ENCODE measurements around the gene KIF1B. TPM values are rescaled to one million over a fixed set of nuclear protein-coding genes. Genes with fewer than 3 reads are reported as not detected.
A peak's percentile ranks its signal among the peaks of the same experiment; 100 is the strongest.

KIF1B gene
- total and polyA plus RNA-seq, 2 experiments from 2014 or later, result 22.2 to 56.2 TPM

DNA sequence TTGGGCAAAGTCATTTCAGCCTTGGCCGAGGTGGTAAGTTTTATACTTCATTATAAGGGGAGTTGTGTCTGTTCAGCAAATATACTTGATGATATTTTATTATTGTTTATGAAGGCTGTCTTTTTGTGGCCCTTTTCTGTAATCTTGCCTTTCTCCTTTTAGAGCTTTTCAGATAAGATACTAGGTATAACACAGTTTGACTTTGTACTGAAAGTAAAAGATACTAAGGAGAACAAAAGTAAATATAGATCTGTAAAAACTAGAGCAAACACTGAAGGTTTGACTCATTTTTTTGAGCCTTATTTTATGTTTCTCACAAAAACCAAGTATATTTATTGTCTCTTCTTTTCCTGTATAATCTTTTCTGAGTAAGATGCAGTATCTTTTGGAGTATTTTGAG lies 61.9 kb downstream of the KIF1B start:
- Histone ChIP-seq H3K4me1 (ENCODE audit: low read depth) (no peaks in the 10 kb centered on the region), H3K36me3 (peaks cover 34% of the 10 kb centered on the region), H3K9me3 (ENCODE audit: low read depth) (no peaks in the 10 kb centered on the region), H3K27ac (peak overlapping the region; percentile 37), H3K27me3 (no peaks in the 10 kb centered on the region), H3K4me3 (no peak overlapping the region)
- no peak for DNase-seq (ENCODE audit: low read depth in 1 of 2, low spot score in 1 of 2)
- TF ChIP-seq, protein P1, sequence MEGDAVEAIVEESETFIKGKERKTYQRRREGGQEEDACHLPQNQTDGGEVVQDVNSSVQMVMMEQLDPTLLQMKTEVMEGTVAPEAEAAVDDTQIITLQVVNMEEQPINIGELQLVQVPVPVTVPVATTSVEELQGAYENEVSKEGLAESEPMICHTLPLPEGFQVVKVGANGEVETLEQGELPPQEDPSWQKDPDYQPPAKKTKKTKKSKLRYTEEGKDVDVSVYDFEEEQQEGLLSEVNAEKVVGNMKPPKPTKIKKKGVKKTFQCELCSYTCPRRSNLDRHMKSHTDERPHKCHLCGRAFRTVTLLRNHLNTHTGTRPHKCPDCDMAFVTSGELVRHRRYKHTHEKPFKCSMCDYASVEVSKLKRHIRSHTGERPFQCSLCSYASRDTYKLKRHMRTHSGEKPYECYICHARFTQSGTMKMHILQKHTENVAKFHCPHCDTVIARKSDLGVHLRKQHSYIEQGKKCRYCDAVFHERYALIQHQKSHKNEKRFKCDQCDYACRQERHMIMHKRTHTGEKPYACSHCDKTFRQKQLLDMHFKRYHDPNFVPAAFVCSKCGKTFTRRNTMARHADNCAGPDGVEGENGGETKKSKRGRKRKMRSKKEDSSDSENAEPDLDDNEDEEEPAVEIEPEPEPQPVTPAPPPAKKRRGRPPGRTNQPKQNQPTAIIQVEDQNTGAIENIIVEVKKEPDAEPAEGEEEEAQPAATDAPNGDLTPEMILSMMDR (IDR thresholded peaks at IDR 0.05; ENCODE audit: low read depth, low read length), result no peak

DNA sequence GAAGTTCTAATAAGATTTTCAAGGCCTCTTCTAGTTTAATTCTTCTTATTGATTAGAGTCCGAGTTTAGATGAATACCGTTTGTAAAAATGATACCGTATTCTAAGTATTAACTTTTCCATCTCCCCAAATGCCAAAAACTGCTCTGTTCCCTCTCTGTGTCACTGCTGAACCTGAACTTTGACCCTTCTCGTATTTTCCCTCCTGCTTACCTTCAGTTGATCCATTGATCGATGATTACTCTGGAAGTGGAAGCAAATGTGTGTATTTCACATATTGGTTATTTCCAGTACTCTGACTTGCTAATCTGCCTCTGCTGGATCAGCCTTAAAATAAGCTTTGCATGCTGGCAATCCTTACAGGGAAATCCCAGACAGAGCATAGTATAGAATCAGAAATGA lies 68.5 kb downstream of the KIF1B start:
- no peaks in the 10 kb centered on the region for H3K27me3 ChIP-seq
- H3K4me3 ChIP-seq, result no peak overlapping the region
- H3K36me3 ChIP-seq, result peaks cover 75% of the 10 kb centered on the region
- no peaks in the 10 kb centered on the region for H3K4me1 ChIP-seq (ENCODE audit: low read depth)
- H3K27ac ChIP-seq, result no peak overlapping the region
- TF ChIP-seq, protein P1 (IDR thresholded peaks at IDR 0.05; ENCODE audit: low read depth, low read length), result no peak
- H3K9me3 ChIP-seq (ENCODE audit: low read depth), result no peaks in the 10 kb centered on the region
- no peak for DNase-seq (ENCODE audit: low read depth in 1 of 2, low spot score in 1 of 2)

DNA sequence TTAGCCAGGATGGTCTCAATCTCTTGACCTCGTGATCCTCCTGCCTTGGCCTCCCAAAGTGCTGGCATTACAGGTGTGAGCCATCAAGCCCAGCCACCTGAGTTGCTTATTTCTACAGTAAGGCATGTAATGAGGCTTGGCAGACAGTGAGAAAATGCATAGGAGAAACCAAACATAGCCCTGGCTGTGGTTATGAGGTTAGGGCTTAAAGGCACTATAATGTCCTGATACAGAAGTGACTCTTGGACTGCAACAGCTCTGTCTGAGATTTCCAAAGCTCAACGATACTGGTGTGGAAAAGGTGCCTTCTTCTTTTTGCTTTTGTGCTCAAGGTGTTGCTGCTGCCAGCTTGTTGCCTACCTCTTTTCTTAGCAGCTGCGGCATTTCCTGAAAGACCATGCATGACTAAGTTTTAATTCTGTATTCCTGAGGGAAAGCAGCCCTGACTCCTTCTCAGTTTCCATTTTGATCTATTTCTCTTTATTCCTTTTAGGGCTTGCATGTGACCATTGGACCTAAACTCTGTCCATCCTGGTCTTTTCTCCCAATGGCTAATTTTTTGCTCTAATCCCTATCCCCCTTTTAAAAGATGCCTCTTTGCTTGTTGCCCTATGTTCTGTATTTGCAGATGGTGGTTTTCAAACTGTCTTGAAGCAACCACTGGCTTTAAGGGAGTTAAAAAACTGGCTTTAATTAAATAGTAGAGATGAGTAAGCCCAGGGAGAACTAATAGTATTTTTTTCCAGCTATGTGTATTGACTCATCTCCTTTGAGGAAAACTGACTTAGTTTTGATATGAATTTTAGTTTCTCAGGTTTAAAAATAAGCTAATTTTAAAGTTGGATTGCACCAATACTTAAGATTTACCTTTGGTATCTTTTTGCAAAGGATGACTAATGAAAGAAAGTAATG lies 70.3 kb downstream of the KIF1B start:
- H3K36me3 ChIP-seq, result peaks cover 79% of the 10 kb centered on the region
- no peak overlapping the region for H3K4me3 ChIP-seq
- peaks cover 10% of the 10 kb centered on the region for H3K4me1 ChIP-seq (ENCODE audit: low read depth)
- no peaks in the 10 kb centered on the region for H3K9me3 ChIP-seq (ENCODE audit: low read depth)
- TF ChIP-seq, protein P1 (IDR thresholded peaks at IDR 0.05; ENCODE audit: low read depth, low read length), result no peak
- no peaks in the 10 kb centered on the region for H3K27me3 ChIP-seq
- no peak for DNase-seq (ENCODE audit: low read depth in 1 of 2, low spot score in 1 of 2)
- H3K27ac ChIP-seq, result no peak overlapping the region

DNA sequence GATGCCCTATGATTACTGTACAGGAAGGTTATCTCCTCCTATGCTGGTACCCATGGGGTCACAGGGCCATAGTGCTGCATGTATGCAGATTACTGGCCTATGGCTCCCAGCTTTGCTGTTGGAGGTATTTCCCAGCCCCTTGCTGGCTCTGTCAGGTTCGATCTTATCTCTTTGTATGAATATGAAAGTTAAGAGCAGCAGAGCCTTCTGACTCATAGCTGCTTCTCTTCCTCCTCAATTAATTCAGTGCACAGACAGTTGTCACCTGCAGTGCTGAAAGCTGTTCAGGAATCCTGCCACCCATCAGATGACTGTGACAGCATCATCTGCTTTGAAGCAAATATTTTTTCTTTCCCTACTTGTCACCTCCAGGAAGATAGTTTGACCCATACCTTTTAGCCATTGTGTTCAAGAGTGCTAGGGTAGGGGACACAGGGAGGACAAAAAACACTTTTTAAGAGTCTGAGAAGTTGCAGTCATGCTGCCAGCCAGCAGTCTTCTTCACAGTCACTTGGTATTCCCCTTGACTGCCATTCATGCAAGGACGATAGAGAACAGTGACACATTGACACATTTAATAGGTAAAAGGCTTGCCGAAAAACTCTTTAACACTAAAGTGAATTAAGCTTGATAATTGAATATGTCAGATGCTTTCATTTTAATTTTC lies 73.1 kb downstream of the KIF1B start:
- peak overlapping the region; percentile 65 for H3K27ac ChIP-seq
- no peaks in the 10 kb centered on the region for H3K27me3 ChIP-seq
- TF ChIP-seq, protein P1 (IDR thresholded peaks at IDR 0.05; ENCODE audit: low read depth, low read length), result no peak
- DNase-seq (ENCODE audit: low read depth in 1 of 2, low spot score in 1 of 2), result no peak
- peaks cover 27% of the 10 kb centered on the region for H3K4me1 ChIP-seq (ENCODE audit: low read depth)
- no peaks in the 10 kb centered on the region for H3K9me3 ChIP-seq (ENCODE audit: low read depth)
- peaks cover 62% of the 10 kb centered on the region for H3K36me3 ChIP-seq
- H3K4me3 ChIP-seq, result no peak overlapping the region

DNA sequence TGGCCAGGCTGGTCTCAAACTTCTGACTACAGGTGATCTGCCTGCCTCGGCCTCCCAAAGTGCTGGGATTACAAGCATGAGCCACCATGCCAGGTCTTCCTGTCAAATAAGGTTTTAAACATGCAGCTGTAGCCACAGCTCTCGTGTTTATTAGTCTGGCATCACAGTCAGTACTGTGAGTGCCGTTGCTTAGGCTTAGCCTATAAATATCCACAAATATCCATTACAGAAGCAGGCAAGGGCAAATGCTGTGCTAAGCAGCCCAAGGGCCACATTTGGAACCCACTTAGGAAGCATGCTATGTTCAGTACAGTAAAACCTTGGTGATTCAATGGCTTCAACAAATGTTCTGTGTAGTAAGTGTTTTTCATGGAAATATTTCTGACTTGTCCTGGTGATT lies 75.9 kb downstream of the KIF1B start:
- peaks cover 41% of the 10 kb centered on the region for H3K36me3 ChIP-seq
- TF ChIP-seq, protein P1 (IDR thresholded peaks at IDR 0.05; ENCODE audit: low read depth, low read length), result no peak
- no peaks in the 10 kb centered on the region for H3K9me3 ChIP-seq (ENCODE audit: low read depth)
- H3K27me3 ChIP-seq, result no peaks in the 10 kb centered on the region
- no peak overlapping the region for H3K4me3 ChIP-seq
- peaks cover 29% of the 10 kb centered on the region for H3K4me1 ChIP-seq (ENCODE audit: low read depth)
- DNase-seq (ENCODE audit: low read depth in 1 of 2, low spot score in 1 of 2), result peak in 1 of 2 donors; percentile 43
- H3K27ac ChIP-seq, result peak overlapping the region; percentile 47
